Measurements from ENCODE around the gene CPA2. TPM values are rescaled to one million over a fixed set of nuclear protein-coding genes. Genes with fewer than 3 reads are reported as not detected.
A peak's percentile ranks its signal among the peaks of the same experiment; 100 is the strongest.

Gene CPA2
- total and polyA plus RNA-seq, 2 experiments from 2014 or later, result not detected

GRCh38 chr7:130329681-130330080 lies 63.0 kb downstream of the CPA2 start:
- H3K27me3 ChIP-seq (ENCODE audit: insufficient read depth), result no peaks in the 10 kb centered on the region
- Mint-ChIP-seq H3K9me3 (no peaks in the 10 kb centered on the region), H3K36me3 (ENCODE audit: low read depth) (no peaks in the 10 kb centered on the region), H3K27ac (no peak overlapping the region), H3K27me3 (ENCODE audit: insufficient read depth, low read depth, poor library complexity) (no peaks in the 10 kb centered on the region), H3K4me1 (no peaks in the 10 kb centered on the region), H3K4me3 (no peak overlapping the region)
- TF ChIP-seq, protein P1, sequence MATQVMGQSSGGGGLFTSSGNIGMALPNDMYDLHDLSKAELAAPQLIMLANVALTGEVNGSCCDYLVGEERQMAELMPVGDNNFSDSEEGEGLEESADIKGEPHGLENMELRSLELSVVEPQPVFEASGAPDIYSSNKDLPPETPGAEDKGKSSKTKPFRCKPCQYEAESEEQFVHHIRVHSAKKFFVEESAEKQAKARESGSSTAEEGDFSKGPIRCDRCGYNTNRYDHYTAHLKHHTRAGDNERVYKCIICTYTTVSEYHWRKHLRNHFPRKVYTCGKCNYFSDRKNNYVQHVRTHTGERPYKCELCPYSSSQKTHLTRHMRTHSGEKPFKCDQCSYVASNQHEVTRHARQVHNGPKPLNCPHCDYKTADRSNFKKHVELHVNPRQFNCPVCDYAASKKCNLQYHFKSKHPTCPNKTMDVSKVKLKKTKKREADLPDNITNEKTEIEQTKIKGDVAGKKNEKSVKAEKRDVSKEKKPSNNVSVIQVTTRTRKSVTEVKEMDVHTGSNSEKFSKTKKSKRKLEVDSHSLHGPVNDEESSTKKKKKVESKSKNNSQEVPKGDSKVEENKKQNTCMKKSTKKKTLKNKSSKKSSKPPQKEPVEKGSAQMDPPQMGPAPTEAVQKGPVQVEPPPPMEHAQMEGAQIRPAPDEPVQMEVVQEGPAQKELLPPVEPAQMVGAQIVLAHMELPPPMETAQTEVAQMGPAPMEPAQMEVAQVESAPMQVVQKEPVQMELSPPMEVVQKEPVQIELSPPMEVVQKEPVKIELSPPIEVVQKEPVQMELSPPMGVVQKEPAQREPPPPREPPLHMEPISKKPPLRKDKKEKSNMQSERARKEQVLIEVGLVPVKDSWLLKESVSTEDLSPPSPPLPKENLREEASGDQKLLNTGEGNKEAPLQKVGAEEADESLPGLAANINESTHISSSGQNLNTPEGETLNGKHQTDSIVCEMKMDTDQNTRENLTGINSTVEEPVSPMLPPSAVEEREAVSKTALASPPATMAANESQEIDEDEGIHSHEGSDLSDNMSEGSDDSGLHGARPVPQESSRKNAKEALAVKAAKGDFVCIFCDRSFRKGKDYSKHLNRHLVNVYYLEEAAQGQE (IDR thresholded peaks at IDR 0.05; ENCODE audit: unreplicated experiment), result no peak
- TF ChIP-seq JUNB (IDR thresholded peaks at IDR 0.05; ENCODE audit: unreplicated experiment) (no peak), ETS1 (IDR thresholded peaks at IDR 0.05) (no peak), ZNF114 (CRISPR knock-in tag; IDR thresholded peaks at IDR 0.05) (no peak), STAT1 (IDR thresholded peaks at IDR 0.05; ENCODE audit: unreplicated experiment) (no peak), CTCF (conservative IDR thresholded peaks at IDR 0.05; ENCODE audit: low read depth in 2 of 2) (no peak), EZH2phosphoT487 (IDR thresholded peaks at IDR 0.05; ENCODE audit: unreplicated experiment) (no peak), CREB1 (CRISPR knock-in tag; IDR thresholded peaks at IDR 0.05; ENCODE audit: low read depth) (no peak), ZNF331 (CRISPR knock-in tag; IDR thresholded peaks at IDR 0.05; ENCODE audit: low read depth) (no peak), POLR2AphosphoS5 (IDR thresholded peaks at IDR 0.05; ENCODE audit: low read depth) (no peak), NANOG (IDR thresholded peaks at IDR 0.05; ENCODE audit: borderline replicate concordance) (no peak), EZH2 (IDR thresholded peaks at IDR 0.05; ENCODE audit: low read depth, unreplicated experiment) (no peak)
- TF ChIP-seq, protein P2, sequence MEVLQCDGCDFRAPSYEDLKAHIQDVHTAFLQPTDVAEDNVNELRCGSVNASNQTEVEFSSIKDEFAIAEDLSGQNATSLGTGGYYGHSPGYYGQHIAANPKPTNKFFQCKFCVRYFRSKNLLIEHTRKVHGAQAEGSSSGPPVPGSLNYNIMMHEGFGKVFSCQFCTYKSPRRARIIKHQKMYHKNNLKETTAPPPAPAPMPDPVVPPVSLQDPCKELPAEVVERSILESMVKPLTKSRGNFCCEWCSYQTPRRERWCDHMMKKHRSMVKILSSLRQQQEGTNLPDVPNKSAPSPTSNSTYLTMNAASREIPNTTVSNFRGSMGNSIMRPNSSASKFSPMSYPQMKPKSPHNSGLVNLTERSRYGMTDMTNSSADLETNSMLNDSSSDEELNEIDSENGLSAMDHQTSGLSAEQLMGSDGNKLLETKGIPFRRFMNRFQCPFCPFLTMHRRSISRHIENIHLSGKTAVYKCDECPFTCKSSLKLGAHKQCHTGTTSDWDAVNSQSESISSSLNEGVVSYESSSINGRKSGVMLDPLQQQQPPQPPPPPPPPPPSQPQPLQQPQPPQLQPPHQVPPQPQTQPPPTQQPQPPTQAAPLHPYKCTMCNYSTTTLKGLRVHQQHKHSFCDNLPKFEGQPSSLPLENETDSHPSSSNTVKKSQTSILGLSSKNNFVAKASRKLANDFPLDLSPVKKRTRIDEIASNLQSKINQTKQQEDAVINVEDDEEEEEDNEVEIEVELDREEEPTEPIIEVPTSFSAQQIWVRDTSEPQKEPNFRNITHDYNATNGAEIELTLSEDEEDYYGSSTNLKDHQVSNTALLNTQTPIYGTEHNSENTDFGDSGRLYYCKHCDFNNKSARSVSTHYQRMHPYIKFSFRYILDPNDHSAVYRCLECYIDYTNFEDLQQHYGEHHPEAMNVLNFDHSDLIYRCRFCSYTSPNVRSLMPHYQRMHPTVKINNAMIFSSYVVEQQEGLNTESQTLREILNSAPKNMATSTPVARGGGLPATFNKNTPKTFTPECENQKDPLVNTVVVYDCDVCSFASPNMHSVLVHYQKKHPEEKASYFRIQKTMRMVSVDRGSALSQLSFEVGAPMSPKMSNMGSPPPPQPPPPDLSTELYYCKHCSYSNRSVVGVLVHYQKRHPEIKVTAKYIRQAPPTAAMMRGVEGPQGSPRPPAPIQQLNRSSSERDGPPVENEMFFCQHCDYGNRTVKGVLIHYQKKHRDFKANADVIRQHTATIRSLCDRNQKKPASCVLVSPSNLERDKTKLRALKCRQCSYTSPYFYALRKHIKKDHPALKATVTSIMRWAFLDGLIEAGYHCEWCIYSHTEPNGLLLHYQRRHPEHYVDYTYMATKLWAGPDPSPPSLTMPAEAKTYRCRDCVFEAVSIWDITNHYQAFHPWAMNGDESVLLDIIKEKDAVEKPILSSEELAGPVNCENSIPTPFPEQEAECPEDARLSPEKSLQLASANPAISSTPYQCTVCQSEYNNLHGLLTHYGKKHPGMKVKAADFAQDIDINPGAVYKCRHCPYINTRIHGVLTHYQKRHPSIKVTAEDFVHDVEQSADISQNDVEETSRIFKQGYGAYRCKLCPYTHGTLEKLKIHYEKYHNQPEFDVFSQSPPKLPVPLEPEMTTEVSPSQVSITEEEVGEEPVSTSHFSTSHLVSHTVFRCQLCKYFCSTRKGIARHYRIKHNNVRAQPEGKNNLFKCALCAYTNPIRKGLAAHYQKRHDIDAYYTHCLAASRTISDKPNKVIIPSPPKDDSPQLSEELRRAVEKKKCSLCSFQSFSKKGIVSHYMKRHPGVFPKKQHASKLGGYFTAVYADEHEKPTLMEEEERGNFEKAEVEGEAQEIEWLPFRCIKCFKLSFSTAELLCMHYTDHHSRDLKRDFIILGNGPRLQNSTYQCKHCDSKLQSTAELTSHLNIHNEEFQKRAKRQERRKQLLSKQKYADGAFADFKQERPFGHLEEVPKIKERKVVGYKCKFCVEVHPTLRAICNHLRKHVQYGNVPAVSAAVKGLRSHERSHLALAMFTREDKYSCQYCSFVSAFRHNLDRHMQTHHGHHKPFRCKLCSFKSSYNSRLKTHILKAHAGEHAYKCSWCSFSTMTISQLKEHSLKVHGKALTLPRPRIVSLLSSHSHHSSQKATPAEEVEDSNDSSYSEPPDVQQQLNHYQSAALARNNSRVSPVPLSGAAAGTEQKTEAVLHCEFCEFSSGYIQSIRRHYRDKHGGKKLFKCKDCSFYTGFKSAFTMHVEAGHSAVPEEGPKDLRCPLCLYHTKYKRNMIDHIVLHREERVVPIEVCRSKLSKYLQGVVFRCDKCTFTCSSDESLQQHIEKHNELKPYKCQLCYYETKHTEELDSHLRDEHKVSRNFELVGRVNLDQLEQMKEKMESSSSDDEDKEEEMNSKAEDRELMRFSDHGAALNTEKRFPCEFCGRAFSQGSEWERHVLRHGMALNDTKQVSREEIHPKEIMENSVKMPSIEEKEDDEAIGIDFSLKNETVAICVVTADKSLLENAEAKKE (CRISPR knock-in tag; IDR thresholded peaks at IDR 0.05), result no peak
- no peaks in the 10 kb centered on the region for H3K4me1 ChIP-seq (ENCODE audit: insufficient read depth)
- no peak for ATAC-seq
- H3K27ac ChIP-seq (ENCODE audit: low read depth), result no peak overlapping the region
- H3F3A ChIP-seq (replicated peaks; ENCODE audit: low read depth), result no peaks in the 10 kb centered on the region
- H3K36me3 ChIP-seq (ENCODE audit: insufficient read depth), result no peaks in the 10 kb centered on the region
- H3K9me2 ChIP-seq (ENCODE audit: insufficient read depth), result peaks cover 5% of the 10 kb centered on the region; the same call in 1 of the 2 replicates
- H4K20me1 ChIP-seq (replicated peaks; ENCODE audit: insufficient read depth), result no peaks in the 10 kb centered on the region
- H3K79me2 ChIP-seq (replicated peaks; ENCODE audit: insufficient read depth), result no peaks in the 10 kb centered on the region
- no peak overlapping the region for H3K4me2 ChIP-seq
- no peak for DNase-seq (ENCODE audit: low spot score)
- H2AFZ ChIP-seq, result peak overlapping the region; percentile 61; the same call in 1 of the 2 replicates
- no peak overlapping the region for H3K4me3 ChIP-seq
